Fibroblast of skin of left quadriceps (primary cell): ENCODE data around the gene MAP4K4.
"Not testable (repeated sequence)": the region's sequence is repeated elsewhere in the genome, so short reads cannot be mapped to it uniquely, and the experiment has no call there.

Experiments
- DNase-seq, 2 experiments: peaks; one replicate each; pipeline ENCODE4 v3.0.0-alpha.2; 2013; ENCODE audit warnings: low read depth in 2 of 2

Gene MAP4K4

DNA sequence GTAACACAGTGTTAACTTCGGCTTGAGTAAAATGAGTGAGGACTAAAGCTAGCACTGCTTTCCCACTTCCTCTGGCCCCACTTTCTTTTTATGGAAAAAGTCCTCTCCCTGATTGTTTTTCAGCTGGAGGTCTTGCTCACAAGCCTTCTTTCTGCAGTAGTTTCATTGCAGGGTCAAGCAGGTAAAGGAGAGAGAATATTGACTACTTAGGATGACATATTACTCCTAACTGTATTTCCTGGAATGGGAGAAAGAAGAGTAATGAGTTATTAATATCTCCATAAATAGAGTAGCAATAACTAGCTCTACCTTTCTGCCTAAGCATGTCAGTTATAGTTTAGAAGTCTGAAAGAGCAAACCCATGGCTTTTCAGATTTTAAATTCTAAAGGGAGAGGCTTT lies 45.0 kb downstream of the MAP4K4 start:
- no peak for DNase-seq

DNA sequence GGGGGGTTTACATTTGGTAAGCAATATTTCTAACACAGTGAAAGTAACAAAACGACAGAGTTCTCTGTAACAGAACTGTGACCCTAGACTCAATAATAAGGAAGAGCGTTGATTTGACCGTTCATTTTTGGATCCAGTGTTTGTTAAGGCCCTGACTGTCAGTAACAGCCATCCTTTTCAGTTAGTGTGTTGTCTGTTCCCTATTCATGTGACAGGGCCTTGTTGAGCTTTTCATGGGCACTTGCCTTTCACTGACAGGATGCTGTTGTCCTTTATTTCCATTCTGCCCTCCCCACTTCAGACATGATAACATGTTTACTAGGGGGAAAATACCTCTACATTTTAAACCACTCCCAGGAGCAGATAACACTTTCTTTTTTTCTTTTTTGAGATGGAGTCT lies 45.8 kb downstream of the MAP4K4 start:
- DNase-seq, result no peak

GRCh38 chr2:101744832-101745231 lies 47.3 kb downstream of the MAP4K4 start:
- no peak for DNase-seq

- DNase-seq, result no peak
Observed at GRCh38 chr2:101745711-101746694, 48.5 kb downstream of the MAP4K4 start.

GRCh38 chr2:101748000-101748399 lies 50.5 kb downstream of the MAP4K4 start:
- DNase-seq, result no peak

DNA sequence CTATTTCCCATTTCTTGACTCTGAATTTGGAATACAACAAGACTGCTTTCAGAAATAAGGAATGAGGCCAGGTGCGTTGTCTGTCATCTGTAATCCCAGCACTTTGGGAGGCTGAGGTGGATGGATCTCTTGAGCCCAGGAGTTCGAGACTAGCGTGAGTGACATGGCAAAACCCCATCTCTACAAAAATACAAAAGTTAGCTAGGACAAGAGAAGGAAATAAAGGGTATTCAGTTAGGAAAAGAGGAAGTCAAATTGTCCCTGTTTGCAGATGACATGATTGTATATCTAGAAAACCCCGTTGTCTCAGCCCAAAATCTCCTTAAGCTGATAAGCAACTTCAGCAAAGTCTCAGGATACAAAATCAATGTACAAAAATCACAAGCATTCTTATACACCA lies 51.0 kb downstream of the MAP4K4 start:
- DNase-seq, result not testable (repeated sequence)

GRCh38 chr2:101750688-101751087 lies 53.2 kb downstream of the MAP4K4 start:
- DNase-seq, result no peak

GRCh38 chr2:101751276-101751815 lies 53.8 kb downstream of the MAP4K4 start:
- DNase-seq, result no peak

DNA sequence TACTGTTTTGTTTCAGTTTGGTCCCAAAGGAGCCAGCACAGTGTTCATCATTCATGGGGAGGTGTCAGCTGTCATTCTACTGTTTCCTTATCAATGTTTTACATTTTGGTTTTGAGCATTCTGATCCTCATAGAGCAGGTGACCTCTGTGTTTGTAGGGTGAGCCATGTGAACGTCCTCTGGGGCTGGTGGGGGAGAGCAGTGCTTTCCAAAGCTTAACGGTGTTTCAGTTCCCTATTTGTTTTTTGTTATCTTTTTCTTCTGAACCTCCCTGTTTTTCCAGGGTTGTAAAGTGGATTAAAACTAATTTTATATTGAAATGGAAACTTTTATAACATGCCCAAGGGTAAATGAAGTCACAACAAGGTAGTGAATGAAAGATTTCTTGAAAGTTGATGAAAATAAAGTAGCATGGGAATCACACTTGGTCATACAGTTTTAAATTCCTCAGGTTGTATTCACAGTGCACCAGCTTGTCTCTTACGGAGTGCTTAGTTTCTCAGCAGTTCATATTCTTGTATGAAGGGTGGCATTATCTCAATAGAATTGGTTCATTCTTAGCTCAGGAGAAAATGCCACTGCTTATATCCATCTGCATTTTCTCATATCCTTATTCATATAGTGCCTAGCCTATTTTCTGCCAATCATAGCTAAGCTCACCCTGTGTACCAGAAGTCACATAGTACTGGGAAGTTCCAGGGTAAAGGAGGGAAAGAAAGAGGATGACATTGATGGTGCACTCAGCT lies 54.5 kb downstream of the MAP4K4 start:
- DNase-seq, result no peak

- no peak for DNase-seq
Observed at GRCh38 chr2:101752716-101753616, 55.5 kb downstream of the MAP4K4 start.

- DNase-seq, result no peak
Observed at GRCh38 chr2:101753720-101754490, 56.4 kb downstream of the MAP4K4 start.

DNA sequence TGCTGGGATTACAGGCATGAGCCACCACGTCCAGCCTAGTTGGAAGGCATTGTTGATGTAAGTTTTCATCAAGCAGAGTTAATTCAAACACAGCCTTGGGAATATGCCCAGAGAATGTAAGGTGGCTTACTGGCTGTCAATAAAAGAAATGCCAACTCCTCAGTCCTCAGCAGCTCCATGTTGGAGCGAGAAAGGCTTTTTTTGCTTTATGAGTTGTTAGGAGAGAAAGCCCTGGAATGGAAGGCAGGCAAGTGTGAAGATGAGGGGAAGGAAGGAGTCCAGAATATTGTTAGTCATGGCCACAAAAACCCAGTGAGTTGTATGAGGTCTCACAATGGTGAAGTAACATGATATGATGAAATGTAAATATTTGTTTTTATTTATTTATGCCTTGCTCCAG lies 57.1 kb downstream of the MAP4K4 start:
- DNase-seq, result no peak

- no peak for DNase-seq
Observed at GRCh38 chr2:101756266-101756665, 58.8 kb downstream of the MAP4K4 start.

- DNase-seq, result no peak
Observed at GRCh38 chr2:101758001-101758400, 60.5 kb downstream of the MAP4K4 start.

DNA sequence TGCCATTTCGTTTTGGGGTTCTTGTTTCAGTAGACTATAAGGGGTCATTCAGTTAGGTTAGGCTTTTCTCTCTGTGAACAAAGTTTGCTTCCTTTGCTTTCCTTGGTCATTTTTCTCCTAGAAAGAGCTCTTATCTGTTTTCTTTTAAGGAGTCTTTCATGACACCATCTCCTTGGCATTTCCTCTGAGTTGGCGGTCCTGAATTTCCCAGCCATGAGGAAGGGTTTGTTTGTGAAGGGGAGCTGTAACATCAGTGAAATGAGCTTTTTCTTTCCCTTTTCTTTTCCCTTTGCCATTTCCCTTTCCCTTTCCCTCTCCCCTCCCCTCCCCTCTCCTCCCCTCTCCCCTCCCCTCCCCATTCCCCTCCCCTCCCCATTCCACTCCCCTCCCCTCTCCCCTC lies 61.7 kb downstream of the MAP4K4 start:
- peak; percentile 90 to 91 for DNase-seq

- no peak for DNase-seq
Observed at GRCh38 chr2:101762451-101763171, 65.1 kb downstream of the MAP4K4 start.

- no peak for DNase-seq
Observed at GRCh38 chr2:101763496-101764333, 66.2 kb downstream of the MAP4K4 start.

DNA sequence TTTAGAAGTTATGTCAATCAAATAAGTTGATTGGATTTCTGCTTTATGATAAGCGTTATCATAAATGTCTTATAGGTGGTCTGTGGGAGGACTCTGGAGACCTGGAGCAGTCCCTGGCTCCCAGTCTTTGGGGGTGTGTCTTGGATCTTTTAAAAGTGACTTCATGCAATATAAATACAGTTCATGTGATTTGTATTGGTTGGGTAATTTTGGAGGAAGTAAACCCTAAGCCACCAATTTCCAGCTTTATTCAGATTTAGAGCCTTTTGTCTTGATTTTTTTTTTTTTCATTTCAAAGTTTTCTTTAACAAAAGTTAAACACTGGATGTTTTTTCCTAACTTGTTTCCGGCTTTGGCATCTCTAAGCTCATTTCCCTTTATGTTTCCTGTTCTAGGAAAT lies 68.8 kb downstream of the MAP4K4 start:
- DNase-seq, result no peak
